DMS153 treated with DMSO at 0.1 percent for 48 hours (cell line): ENCODE results near the gene TOMM20.
A peak's percentile ranks its signal among the peaks of the same experiment; 100 is the strongest.
"Not testable (repeated sequence)": the region's sequence is repeated elsewhere in the genome, so short reads cannot be mapped to it uniquely, and the experiment has no call there.

Experiments
- DNase-seq: peaks from one replicate; lab custom pipeline; 2025; ENCODE audit not compliant: unreplicated experiment; lab: John Stamatoyannopoulos, UW

The TOMM20 gene

GRCh38 chr1:235080297-235080657 is 48.4 kb downstream of the TOMM20 start:
- DNase-seq = not testable (repeated sequence)

GRCh38 chr1:235079443-235080296 is 49.0 kb downstream of the TOMM20 start:
- DNase-seq = no peak

- DNase-seq = no peak
These were observed 49.9 kb downstream of the TOMM20 start for GRCh38 chr1:235078480-235079381.

- no peak for DNase-seq
These were observed 50.8 kb downstream of the TOMM20 start for GRCh38 chr1:235077571-235078479.

- no peak for DNase-seq
These were observed 51.5 kb downstream of the TOMM20 start for GRCh38 chr1:235077163-235077540.

- DNase-seq = no peak
These were observed 52.0 kb downstream of the TOMM20 start for GRCh38 chr1:235076504-235077162.

GRCh38 chr1:235075777-235076308 is 52.8 kb downstream of the TOMM20 start:
- no peak for DNase-seq

GRCh38 chr1:235075048-235075776 is 53.4 kb downstream of the TOMM20 start:
- DNase-seq = no peak

GRCh38 chr1:235074523-235075047 is 54.1 kb downstream of the TOMM20 start:
- DNase-seq = no peak

GRCh38 chr1:235073968-235074522 is 54.6 kb downstream of the TOMM20 start:
- DNase-seq = no peak

- DNase-seq = no peak
These were observed 55.2 kb downstream of the TOMM20 start for GRCh38 chr1:235073331-235073967.

GRCh38 chr1:235072577-235072976 is 56.1 kb downstream of the TOMM20 start:
- DNase-seq = not testable (repeated sequence)

- no peak for DNase-seq
These were observed 56.5 kb downstream of the TOMM20 start for GRCh38 chr1:235072096-235072495.

- DNase-seq = no peak
These were observed 57.8 kb downstream of the TOMM20 start for GRCh38 chr1:235070819-235071218.

GRCh38 chr1:235069577-235070563 is 58.8 kb downstream of the TOMM20 start:
- DNase-seq = peak; percentile 32

- DNase-seq = no peak
These were observed 59.5 kb downstream of the TOMM20 start for GRCh38 chr1:235069176-235069575.
